Measurements from ENCODE around the gene TFCP2L1. TPM values are rescaled to one million over a fixed set of nuclear protein-coding genes. Genes with fewer than 3 reads are reported as not detected.
A peak's percentile ranks its signal among the peaks of the same experiment; 100 is the strongest.
"Not testable (repeated sequence)": the region's sequence is repeated elsewhere in the genome, so short reads cannot be mapped to it uniquely, and the experiment has no call there.

Gene TFCP2L1
- polyA plus RNA-seq, 1 donor, result 0.22 TPM

DNA sequence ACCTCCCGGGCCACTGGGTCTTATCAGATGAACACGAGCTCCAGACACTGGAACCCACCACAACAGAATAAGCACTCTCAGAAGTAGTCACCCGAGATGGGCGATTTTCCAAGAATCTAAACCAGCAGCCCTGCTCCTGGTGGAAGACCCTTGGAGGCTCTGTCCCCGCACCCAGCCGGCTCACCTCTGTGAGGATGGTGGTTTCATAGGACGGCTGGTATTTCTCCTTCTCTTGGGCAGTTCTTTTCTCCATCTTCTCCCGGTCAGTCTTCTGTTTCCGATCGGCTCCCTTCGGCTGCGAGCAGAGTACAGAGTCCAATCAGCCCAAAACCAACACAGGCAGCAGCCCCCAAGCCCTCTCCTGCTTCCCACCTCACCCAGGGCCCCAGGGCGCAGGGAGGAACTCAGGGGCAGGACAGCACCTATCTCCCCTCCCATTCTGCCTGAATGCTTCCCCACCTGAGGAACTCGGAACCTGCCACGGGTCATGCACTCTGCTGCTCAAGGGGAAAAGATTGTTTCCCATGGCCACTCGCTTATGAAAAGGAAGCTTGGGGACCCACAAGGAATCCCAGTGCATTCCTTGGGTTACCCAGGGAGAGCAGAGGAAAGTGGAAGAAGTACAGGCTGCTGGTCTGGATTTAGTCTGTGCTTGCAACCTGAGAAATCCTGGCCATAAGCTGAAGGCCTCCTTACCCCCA, 42.7 kb downstream of the TFCP2L1 start:
- no peak for DNase-seq

- DNase-seq, result no peak
Observed at GRCh38 chr2:121241466-121241865, 43.5 kb downstream of the TFCP2L1 start.

DNA sequence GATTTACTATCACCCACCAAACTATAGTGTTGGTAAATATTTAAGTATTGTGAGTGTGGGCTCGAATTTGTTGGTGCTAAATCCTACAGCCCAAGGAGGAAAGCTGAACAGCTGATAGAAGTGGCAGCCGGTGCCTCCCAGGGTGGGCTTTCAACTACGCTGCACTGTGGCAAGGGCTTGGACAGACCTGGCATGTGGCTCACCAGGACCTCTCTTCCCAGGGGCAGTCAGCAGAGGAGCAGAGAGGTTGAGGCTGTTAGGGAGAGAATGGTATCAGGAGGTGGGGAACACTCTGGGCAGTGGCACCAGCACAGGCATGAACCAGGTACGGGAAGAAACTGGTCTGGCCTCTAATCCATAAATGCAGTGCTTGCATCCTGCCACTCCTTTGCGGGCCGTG, 44.6 kb downstream of the TFCP2L1 start:
- DNase-seq, result no peak

GRCh38 chr2:121239969-121240368, 45.0 kb downstream of the TFCP2L1 start:
- no peak for DNase-seq

DNA sequence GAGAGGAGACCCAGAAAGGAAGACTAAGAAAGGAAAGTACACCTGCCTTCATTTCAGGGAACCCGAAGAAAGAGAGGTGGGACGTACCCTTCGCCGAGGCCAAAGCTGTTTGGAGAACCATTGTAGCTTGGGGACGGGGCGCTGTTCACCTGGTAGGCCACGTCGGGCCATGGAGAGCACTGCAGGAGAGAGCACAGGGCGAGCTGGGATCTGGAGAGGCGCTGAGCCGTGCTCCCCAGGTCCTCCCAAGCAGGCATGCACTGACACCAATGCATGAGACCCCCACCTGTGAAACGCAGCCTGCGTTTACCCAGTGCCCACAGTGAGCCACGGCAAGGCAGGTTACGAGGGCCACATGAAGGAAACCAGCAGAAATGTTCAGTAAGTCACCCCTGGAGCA, 45.5 kb downstream of the TFCP2L1 start:
- DNase-seq, result no peak

DNA sequence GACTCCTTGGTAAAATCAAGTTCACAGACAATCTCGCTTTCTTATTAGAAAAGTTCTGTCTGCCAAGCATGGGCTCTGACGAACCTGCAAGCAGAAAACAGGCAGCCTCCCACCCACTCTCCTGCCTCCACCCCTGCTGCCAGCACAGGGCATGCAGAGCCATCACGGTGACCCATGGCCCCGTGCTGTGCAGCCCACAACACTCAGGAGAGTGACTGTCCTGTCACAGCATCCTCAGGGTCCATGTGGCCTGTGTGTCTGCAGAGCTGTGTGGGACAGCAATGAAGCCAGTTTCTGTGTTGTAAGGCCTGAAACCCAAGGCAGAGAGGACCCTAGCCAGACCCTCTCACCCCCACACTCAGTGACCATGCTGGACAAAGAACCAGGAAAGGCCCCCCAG, 46.2 kb downstream of the TFCP2L1 start:
- DNase-seq, result no peak

- no peak for DNase-seq
Observed at GRCh38 chr2:121237980-121238665, 46.9 kb downstream of the TFCP2L1 start.

DNA sequence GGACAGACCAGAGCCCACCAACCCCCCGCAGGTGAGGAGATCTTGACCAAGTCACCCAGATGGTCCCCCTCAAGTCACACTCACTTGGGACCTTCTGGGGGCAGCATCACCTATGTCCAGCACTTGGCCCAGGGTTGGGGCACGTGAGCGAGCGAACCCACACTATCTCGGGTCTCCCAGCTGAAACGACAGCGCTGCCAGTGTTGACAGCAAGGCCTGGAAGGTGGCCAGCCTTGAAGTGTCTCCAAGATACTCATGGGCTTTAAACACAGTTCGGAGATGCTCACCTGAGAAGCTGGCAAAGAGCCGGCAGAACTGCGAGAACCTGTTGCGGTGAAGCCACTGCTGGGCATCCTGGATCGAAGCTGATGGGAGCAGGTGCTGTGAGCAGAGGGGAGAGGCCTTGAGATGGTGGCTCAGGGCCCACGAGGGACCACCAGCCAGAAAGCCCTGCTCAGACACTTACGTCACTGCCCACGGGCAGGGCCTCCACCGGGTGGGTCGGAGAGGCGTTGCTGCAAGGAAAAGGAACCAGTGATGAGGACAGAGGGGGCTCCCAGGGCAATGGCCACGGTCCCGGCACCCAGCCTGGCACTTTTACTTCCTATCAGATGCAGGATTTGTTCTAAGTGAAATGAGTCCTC, 47.5 kb downstream of the TFCP2L1 start:
- DNase-seq, result no peak

DNA sequence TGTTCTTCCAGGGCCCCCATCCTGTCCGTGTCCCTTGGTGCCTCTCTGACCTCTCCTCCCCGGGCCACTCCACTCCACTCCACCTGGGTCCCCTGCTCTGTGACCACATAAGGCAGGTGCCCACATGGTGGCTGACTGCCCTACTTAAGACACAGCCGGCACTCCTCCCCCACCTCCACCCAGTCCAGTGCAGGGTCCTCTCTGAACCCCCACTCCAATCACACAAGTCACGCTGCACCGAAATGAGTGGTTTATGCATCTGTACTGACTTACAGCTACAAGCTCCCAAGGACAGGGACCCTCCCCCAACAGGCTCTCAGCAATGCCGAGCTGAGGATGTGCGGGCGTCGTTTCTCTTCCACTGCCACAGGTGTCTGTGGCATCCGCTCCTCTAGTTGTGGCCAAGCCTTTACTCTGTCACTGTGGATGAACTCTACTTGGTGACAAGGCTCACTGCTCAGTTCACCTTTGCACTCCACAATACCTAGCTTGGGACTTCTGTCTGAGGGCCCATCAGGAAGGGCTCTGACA, 48.3 kb downstream of the TFCP2L1 start:
- no peak for DNase-seq

DNA sequence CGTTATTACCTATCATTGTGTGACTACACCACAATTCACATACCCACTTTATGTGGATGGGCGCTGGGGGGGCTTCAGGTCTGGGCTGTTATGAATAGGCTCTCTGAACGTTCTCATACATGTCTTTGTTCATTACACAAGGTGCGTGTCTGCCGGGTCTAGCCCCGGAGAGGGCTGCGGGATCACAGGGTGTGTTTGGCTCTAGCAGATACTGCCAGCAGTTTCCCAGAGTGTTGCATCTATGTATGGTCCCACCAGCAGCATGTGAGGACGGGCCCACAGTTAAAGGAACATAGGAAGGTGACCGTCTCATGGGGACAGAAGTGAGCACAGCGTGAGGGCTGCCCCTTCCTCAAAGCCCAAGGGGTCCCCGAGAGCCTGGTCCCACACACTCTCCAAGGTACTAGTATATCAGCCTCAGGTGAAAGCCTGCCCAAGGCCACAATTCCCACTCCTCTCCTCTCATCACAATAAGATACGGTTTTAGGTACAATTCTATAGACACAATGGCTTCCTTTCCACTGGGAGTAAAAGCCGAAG, 48.8 kb downstream of the TFCP2L1 start:
- no peak for DNase-seq

- no peak for DNase-seq
Observed at GRCh38 chr2:121235542-121235941, 49.5 kb downstream of the TFCP2L1 start.

- DNase-seq, result no peak
Observed at GRCh38 chr2:121234791-121235190, 50.2 kb downstream of the TFCP2L1 start.

- DNase-seq, result no peak
Observed at GRCh38 chr2:121234144-121234543, 50.9 kb downstream of the TFCP2L1 start.

DNA sequence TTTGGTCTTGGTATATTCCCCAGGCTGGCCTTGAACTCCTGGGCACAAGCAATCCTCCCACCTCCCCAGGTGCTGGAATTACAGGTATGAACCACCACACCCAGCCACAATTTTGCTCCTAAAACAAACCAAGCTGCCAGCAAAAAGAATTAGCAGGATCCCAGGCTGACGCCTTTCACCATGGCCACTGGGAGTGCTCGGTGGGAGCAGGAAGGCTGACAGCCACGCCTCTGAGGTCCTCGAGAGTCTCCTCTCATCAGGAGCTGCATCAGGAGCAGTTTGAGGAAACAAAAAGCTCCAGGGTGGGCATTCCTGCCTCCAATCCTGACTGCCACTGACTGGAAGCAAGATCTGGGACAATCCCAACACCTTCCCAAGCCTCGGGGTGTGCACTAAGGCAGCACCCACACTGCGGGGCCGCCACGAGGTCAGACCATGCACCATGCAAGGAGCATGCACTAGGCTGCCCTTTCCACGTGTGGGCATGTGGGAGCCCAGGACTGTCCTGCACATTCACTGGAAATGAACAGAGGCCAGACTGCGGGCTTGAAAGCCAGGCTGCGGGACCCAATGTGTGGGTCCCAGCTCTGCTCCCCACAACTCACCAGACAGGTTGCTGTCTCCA, 51.4 kb downstream of the TFCP2L1 start:
- no peak for DNase-seq

DNA sequence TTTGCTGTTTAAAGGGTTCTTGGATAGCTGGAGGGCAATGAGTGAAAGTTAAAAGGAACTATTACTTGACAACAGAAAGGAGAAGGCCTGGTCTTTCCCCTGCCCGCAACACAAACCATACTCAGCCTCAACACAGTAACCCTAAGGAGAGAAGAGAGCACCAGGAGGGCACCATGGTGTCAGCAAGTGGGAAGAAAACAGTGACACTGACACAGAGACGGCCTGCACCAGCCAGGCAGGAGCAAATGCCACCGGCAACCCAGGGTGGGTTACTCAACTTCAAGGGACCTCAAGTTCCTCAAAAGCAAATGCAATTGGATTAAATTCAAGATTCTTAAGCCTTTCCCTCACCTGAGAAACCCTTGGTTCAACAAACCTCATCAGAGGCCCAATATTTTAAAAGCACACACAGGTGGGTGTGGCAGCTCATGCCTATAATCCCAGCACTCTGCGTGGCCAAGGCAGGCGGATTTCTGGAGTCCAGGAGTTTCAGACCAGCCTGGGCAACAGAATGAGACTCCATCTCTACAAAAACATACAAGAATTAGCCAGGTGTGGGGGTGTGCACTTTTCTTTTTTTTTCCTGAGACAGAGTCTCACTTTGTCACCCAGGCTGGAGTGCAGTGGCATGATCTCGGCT, 52.3 kb downstream of the TFCP2L1 start:
- no peak for DNase-seq

- DNase-seq, result no peak
Observed at GRCh38 chr2:121231385-121232000, 53.5 kb downstream of the TFCP2L1 start.

DNA sequence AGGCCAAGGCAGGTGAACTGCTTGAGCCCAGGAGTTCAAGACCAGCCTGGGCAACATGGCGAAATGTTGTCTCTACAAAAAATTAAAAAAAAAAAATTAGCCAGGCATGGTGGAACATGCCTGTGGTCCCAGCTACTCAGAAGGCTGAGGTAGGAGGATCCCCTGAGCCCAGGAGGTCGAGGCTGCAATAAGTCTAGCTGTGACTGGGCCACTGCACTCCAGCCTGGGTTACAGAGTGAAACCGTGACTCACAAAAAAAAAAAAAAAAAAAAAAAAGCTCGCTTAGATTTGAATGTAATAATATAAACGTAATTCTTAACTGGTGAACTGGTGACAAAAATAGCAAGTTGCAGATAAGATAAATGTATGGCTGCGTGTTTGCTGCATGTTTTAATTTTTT, 56.5 kb downstream of the TFCP2L1 start:
- DNase-seq, result no peak

- DNase-seq, result peak; percentile 16
Observed at GRCh38 chr2:121227381-121228144, 57.4 kb downstream of the TFCP2L1 start.

DNA sequence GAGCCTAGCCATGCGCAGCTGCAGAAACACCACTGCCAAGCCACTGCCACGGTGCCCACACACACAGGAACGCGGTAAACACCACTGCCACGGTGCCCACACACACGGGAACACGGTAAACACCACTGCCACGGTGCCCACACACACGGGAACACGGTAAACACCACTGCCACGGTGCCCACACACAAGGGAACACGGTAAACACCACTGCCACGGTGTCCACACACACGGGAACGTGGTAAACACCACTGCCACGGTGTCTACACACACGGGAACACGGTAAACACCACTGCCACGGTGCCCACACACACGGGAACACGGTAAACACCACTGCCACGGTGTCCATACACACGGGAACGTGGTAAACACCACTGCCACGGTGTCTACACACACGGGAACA, 59.3 kb downstream of the TFCP2L1 start:
- DNase-seq, result not testable (repeated sequence)

DNA sequence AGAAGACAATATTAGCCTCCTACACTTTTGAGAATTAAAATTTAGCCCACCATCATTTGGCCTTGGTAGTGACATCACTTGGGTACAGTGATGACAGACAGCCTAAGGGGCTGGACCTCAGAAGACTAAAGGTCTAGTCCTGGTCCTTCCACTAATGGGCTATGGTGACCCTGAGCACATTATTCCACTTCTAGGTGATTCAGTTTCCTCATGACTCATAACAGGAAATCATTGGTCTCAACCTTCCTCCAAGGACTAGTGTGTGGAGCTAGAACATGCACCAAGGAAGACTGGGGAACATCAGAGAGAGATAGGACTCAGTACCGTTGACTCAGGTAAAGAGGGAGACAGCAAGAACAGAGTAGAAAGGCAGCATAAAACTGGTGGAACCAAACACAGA, 64.0 kb downstream of the TFCP2L1 start:
- no peak for DNase-seq

GRCh38 chr2:121219866-121220265, 65.1 kb downstream of the TFCP2L1 start:
- DNase-seq, result no peak
